ENCODE data around the gene SSPN.
"Not testable (repeated sequence)": the region's sequence is repeated elsewhere in the genome, so short reads cannot be mapped to it uniquely, and the experiment has no call there.

Gene SSPN

DNA sequence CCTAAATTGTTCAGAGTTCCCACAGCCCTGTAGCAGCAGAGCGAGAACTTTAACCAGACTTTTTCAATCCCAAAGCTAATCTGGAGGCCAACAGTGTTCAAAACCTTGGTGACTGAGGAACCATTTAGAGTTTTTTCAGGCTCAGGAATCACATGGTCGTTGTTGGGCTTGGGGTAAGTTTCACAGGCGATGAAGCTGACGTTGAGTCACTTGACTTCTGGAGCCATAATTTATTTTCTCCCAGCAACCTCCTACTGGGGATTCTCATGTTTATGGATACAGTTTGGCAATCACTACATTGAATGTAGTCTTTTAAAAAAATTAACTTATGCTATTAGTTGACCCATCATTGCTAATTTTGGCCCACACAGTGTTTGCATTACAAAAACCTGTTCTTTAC, 34.5 kb downstream of the SSPN start:
- no peak for DNase-seq (ENCODE audit: low spot score)

GRCh38 chr12:26231470-26231869, 36.1 kb downstream of the SSPN start:
- DNase-seq (ENCODE audit: low spot score), result no peak

DNA sequence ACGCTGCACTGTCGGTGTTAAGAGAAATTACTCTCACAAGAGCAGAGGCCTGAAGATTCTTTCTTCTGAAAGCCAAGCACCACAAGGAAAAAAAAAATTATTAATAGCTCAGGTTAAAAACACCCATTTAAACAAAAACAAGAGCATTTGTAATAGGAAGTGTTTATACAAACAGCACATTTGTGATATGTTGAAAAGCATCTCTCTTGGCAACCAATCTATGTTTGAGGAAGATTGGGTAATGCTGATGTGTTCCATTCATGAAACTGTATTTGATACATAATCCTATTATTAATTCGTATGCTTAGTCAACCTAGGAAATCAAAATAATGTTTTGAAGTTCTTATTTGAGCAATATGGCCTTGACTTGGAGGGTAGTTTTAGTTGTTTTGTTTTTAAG, 36.5 kb downstream of the SSPN start:
- DNase-seq (ENCODE audit: low spot score), result no peak

- no peak for DNase-seq (ENCODE audit: low spot score)
These were observed 38.3 kb downstream of the SSPN start for GRCh38 chr12:26233631-26234030.

DNA sequence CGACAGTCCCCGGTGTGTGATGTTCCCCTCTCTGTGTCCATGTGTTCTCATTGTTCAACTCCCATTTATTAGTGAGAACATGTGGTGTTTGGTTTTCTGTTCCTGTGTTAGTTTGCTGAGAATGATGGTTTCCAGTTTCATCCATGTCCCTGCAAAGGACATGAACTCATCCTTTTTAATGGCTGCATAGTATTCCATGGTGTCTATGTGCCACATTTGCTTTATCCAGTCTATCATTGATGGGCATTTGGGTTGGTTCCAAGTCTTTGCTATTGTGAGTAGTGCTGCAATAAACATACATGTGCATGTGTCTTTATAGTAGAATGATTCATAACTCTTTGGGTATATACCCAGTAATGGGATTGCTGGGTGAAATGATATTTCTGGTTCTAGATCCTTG, 40.1 kb downstream of the SSPN start:
- DNase-seq (ENCODE audit: low spot score), result not testable (repeated sequence)

- no peak for DNase-seq (ENCODE audit: low spot score)
These were observed 43.2 kb downstream of the SSPN start for GRCh38 chr12:26238341-26239121.

DNA sequence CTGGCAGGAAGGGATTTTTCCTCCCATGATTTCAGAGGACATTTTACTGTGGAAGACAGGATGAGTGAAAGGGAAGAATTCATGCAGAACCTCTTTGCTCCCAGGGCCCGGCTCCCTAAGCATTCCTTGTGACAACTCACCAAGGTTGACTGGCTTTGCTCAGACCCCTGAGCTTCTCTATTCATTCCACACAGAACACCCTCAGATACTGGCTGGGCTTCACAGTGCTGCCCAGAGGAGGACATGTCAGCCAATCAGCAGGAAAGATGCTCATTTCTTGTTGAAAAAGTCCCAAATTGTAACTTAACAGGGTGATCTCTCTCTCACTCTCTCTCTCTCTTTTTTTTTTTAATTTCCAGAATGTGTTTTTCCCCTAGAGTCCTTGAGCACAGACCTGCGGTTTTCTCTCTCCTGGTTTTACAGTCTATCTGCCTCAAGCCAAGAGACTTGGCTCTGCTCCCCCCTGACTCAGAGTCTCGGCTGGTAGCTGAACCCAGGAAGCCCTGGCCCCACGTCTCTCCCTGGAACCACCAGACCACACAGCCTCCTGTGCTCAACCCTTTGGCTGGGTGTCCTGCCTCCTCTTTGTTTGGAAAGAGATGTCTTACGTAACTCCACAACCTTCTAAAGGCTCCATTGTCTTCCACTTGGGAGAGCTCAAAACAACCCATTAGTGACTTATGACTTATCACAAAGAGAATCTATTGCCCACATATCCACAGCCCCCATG, 43.9 kb downstream of the SSPN start:
- DNase-seq (ENCODE audit: low spot score), result no peak

DNA sequence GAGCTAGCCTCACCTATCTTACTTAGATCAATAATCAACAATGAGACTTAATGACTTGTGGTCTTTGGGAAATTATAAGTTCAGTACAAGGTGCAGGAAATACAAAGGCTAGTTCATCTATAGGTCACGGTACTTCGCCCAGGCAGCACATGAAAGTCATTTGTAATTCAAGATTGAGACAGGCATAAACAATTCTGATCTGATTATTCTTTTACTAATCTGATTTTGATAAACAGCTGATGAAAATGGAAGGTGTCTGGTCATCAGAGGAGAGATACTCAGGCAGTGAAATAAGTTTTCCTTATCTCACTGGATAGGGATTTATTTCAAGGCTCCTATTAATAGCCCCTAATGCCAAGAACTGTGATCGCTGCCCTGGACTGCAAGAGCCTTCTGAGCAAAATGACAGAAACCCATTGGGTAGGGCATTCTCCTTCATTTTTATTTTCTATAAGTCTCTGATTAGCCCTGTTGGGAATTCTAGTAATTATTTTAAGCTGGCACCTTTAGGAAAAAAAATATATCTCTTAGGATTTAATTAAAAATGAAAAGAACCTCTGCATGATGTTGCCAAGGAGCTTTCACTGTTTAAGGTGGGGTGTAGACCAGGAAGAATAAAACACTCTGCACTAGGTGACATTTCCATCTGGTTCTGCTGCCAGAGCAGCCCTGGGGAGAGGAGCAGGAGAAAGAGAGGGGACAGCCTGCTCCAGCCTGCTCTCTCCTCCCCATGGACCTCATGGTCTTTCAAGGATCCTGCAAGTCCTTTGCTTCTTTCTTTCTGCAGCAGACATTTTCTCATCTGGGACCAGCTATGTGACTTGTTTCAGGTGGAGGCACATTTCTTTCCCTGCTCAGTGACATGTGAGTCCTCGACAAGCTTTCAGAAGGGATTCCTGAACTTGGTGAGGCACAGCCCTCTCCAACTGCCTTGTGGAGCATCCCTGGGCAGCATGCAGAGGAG, 44.8 kb downstream of the SSPN start:
- DNase-seq (ENCODE audit: low spot score), result no peak

- DNase-seq (ENCODE audit: low spot score), result no peak
These were observed 45.7 kb downstream of the SSPN start for GRCh38 chr12:26241080-26241479.

GRCh38 chr12:26242683-26243082, 47.3 kb downstream of the SSPN start:
- DNase-seq (ENCODE audit: low spot score), result no peak

DNA sequence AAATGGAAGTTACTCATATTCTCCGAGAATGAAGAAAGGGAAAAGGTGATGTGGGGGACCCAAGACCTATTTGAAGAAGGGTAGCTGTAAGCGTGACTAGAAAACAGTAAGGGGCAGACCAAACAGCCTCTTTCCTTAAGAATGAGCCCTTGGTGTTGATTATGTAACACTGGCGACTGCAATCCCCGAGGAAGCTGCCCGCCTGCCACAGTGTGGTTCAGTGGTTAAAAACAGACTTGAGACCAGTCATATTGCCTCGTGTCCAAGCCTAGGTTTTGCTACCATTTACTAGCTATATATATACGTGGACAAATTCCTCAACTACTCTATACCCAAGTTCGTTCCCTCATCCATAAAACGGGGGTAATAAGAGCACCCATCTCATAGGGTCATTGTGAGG, 49.1 kb downstream of the SSPN start:
- no peak for DNase-seq (ENCODE audit: low spot score)

DNA sequence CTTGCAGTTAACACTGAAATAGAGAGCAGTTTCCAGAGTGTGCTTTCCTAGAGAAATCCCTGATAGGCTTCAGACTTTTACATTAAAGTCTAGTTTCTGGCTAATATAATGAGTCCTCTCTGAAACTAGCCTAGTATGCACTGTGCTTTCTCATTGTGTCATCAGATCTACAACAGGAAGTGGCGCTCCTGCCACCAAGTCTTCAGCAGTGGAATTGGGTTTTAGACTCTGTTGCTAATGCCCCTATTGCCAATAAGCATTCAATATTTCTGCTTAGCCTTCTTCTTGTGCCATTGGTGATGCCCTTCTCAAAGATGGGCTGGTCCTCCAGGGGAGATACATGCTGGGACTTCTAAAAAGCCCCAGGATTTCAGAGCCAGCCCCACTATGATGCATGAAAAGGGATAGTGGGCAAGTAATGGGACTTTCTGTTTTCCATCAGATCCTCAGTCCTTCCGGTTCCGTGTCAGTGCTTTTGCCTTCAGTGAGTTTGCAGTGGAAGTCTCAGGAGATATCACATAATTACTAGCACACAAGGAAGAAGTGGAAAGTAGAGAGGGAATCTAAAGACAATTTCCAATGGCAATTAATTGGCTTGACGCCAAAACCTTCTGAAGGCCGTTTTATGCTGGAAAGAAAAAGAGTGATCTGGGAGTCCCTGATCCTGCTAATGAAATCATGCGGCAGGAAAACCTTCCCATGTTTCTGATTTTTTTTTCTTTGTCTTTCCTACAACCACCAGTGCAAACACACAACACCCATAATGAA, 50.0 kb downstream of the SSPN start:
- DNase-seq (ENCODE audit: low spot score), result no peak

DNA sequence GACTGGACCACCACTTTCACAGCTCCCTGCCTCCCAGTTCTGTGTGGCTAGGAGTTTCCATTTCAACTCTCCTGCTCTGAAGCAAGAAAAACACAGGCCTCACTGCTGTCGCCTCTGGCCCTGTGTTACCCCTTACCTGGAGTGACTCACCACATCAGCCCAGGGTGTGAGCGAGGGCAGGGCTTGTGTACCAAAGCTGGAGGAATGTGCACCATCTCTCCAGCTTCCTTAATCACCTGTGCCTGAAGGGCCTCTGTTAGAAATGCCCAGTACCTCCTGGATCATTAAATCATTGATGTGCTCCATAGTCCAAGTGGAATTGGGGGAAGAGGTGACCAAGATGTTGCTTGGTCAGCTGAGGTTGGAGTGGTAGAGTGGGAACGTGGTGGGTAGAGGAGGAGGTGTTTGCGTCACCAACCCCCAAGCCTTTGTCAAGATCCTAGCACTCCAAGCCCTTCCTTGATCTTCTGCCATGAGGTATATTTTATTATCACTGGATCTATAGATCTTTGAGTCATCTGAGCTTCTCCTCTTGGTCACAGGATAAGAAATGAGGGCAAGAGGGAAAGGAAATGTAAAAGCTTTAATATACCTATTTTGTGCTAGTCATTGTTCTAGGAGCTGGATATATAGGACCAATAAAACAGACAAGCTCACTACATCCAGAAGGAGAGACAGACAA, 51.3 kb downstream of the SSPN start:
- DNase-seq (ENCODE audit: low spot score), result no peak

DNA sequence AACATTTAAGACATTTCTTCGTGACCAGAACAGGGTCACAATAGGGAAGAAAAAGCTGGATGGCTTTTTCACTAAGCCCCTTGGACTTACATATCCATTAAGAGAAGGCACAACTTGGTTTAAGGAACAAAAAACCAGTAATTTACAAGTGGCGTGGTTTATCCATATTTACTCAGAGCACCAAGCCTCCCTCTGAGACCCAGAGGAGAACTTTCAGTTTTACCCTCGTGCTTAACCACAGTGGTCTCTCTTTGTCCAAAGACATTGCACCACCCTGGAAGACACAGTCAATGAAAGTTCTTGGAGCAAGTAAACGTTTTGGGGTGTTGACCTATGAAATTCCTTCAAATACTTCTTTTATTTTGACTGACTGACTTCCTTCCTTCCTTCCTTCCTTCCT, 52.5 kb downstream of the SSPN start:
- no peak for DNase-seq (ENCODE audit: low spot score)

DNA sequence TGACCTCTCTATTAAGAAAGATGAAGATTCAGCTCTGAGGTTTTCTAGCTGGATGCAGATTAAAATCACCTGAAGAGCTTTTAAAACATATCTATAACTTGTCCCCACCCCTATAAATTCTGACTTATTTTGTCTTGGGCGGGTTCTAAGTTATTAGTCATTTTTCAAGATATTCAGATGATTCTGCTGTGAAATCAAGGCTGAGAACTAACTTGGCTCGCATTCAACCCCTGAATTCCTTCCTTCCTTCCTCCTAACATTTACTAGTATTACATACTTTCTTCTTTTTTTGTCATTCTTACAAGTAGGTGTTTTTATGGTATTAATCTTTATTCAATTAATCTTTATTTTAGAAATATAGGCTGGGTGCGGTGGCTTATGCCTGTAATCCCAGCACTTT, 55.4 kb downstream of the SSPN start:
- no peak for DNase-seq (ENCODE audit: low spot score)

GRCh38 chr12:26251600-26251999, 56.2 kb downstream of the SSPN start:
- no peak for DNase-seq (ENCODE audit: low spot score)

GRCh38 chr12:26252946-26253345, 57.6 kb downstream of the SSPN start:
- DNase-seq (ENCODE audit: low spot score), result no peak

- no peak for DNase-seq (ENCODE audit: low spot score)
These were observed 60.7 kb downstream of the SSPN start for GRCh38 chr12:26255893-26256645.

DNA sequence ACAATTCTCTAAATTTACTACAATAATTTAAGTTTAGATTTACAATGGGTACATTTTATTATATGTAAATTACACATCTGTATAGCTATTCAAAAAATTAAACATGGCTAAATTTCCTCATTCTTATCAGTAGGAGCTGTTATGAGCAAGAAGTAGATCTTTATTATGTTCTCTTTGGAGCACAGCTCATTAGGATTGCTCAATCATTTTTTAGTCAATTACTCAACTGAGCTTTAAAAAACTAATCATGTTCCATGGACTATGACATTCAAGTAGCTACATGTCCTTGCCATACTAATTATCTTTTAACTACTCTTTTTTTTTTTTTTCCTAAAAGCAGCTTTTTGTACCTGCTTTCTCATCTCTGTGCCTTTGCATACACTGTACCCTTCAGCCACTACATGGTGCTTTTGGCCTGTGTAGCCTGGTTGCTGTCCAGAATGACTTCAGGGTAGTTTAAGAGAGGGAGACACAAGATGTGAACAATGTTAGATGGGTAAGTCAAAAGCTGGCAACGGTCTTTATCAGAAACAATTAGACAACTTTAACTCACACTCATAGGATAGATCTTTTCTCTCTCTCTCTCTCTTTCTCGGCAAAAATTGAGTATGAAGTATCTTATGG, 69.0 kb downstream of the SSPN start:
- DNase-seq (ENCODE audit: low spot score), result no peak

DNA sequence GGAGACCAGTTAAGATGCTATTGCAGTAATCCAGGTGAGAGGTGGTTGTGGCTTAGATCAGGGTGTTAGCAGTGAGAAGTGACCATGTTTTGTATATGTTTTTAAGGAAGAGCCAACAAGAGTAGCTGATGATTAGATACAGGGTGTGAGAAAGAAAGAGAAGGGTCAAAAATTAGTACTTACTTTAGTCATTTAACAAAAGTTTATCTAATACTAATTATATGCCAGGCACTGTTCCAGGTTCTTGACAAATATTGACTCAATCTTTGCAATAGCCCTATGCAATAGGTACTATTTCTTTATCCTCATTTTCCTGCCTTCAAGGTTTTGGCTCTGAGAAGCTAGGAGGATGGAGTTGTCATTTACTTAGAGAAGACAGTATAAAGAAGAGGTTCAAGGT, 70.2 kb downstream of the SSPN start:
- no peak for DNase-seq (ENCODE audit: low spot score)
